IPS-18c (cell line): ENCODE results near the gene CCDC12.
"Not testable (repeated sequence)": the region's sequence is repeated elsewhere in the genome, so short reads cannot be mapped to it uniquely, and the experiment has no call there.

Experiments used
- H3K4me3 ChIP-seq: 2 replicates; pipeline ENCODE4 v1.7.0; 2013; ENCODE audit warnings: low read depth, mild to moderate bottlenecking, low read length, moderate library complexity; ENCODE audit not compliant: insufficient read depth
- H3K9me3 ChIP-seq: one replicate; pipeline ENCODE4 v1.6.1; 2013; ENCODE audit warnings: mild to moderate bottlenecking, low read length, moderate library complexity; ENCODE audit not compliant: control insufficient read depth, insufficient read depth

The CCDC12 gene

DNA sequence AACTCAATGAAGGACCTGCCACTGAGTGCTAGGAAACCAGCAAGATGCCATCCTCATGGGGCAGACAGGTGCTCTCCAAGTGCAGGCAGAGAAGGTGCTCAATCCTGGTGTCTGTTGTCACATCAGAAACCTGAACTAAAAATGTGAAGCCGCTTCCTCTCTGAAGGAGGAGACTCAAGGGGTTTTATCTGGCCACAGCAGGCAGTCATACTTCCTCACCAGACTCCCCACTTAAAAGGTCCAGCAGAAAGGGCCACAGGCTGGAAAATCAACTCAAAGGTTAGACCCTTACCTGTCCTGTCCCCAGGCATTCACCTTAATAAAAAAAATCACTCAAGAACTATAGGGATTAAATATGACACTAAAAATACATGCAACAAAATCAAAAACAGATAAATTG lies 4.8 kb downstream of the CCDC12 start:
- no peak overlapping the region for H3K4me3 ChIP-seq
- no peaks in the 10 kb centered on the region for H3K9me3 ChIP-seq

DNA sequence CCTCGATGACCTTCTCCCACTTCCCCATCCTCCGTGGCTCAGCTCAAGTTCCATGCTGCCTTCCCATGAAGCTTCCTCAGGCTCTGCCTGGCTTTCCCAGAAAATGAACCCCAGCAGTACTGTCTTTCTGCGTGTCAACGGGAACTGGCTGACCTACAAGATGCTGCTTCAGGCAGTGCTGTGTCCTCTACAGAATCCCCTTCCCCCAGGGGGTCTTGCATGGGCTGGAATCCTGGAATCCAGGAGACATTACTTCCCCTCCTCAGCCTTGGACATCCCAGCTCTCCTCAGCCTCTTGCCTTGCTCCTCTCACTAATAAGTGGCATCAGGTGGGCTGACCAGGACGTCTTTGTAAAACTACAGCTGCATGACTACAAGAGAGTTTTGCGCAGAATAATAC lies 5.4 kb downstream of the CCDC12 start:
- H3K9me3 ChIP-seq, result no peaks in the 10 kb centered on the region
- no peak overlapping the region for H3K4me3 ChIP-seq

- Histone ChIP-seq H3K4me3 (no peak overlapping the region), H3K9me3 (no peaks in the 10 kb centered on the region)
These were observed 6.0 kb downstream of the CCDC12 start for GRCh38 chr3:46970391-46971091.

GRCh38 chr3:46968783-46969428 lies 7.6 kb downstream of the CCDC12 start:
- no peaks in the 10 kb centered on the region for H3K9me3 ChIP-seq
- H3K4me3 ChIP-seq, result no peak overlapping the region

DNA sequence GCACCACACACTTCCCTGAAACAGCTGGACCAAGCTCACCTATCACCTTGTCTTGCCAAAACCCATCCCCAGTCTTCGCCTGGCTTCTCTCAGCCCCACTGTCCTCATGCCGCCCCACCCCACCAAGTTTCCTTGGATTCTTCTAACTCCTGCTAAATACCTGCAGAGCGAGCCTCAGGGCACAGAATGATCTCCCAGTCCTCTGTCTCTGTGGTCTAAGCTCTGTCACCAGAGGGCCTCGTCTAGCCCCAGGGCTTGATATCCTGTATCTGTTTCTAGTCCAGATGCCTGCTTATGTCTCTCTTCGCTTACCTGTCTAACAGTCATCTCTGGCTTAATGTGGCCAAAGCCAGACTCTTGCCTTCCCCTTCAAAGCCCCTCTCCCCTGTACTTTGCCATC lies 9.7 kb downstream of the CCDC12 start:
- Histone ChIP-seq H3K4me3 (no peak overlapping the region), H3K9me3 (no peaks in the 10 kb centered on the region)

- no peaks in the 10 kb centered on the region for H3K9me3 ChIP-seq
- no peak overlapping the region for H3K4me3 ChIP-seq
These were observed 11.4 kb downstream of the CCDC12 start for GRCh38 chr3:46965151-46965550.

GRCh38 chr3:46964038-46964590 lies 12.4 kb downstream of the CCDC12 start:
- H3K9me3 ChIP-seq, H3K4me3 ChIP-seq: not testable (repeated sequence)

DNA sequence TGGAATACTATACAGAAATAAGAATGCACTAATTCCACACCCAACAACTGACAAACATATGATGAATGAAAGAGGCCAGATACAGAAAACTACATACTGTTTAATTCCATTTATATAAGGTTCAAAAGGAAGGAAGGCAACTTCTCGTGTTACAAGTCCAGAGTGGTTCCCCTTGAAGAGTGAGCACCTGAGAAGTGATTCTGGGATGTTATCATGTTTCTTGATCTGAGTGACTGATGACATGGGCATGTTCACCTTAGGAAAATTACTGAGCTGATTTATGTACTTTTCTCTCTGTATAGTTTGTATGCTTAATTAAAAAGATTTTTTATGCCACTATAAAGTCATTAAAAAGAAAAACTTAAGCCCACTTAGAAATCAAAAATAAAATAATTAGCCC lies 13.6 kb downstream of the CCDC12 start:
- Histone ChIP-seq H3K9me3 (no peaks in the 10 kb centered on the region), H3K4me3 (no peak overlapping the region)

DNA sequence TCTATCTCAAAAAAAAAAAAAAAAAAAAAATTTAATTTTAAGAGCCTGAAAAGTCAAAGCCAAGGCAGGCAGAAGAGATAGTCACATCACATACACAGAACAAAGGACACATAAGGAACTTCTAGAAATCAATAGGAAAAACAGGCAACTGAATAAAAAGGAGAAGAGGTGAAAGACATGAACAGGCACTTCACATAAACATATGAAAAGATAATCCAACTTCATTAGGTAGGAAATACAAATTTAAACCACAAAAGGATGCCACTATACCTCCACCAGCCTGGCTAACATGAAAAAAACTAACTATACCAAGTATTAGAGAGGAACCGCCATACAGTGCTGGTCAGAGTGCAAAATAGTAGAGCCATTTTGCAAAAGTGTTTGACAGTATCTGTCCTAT lies 14.1 kb downstream of the CCDC12 start:
- H3K4me3 ChIP-seq, result no peak overlapping the region
- no peaks in the 10 kb centered on the region for H3K9me3 ChIP-seq

DNA sequence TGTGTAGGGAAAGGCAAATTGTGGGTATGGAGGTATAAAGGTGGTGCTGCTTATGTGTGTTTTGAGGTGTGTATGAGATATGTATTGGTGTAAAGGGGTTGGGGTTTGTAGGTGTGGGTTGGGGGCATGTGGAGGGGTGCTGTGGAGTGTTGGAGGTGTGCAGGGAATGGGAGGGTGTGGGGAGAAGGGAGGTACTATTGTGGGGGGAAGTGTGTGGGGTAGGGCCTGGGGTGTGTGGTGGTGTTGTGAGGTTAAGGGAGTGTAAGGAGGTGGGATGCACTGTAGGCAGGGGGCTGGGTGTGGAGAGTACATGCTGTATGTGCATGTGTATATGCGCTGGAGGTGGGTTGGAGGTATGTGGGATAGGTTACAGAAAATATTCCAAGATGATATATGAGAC lies 15.7 kb downstream of the CCDC12 start:
- no peak overlapping the region for H3K4me3 ChIP-seq

GRCh38 chr3:46960081-46960701 lies 16.4 kb downstream of the CCDC12 start:
- H3K9me3 ChIP-seq, result no peaks in the 10 kb centered on the region
- H3K4me3 ChIP-seq, result no peak overlapping the region

More for the DNA sequence above, 15.7 kb downstream of the CCDC12 start:
- no peaks in the 10 kb centered on the region for H3K9me3 ChIP-seq

GRCh38 chr3:46959161-46959511 lies 17.4 kb downstream of the CCDC12 start:
- Histone ChIP-seq H3K4me3 (no peak overlapping the region), H3K9me3 (no peaks in the 10 kb centered on the region)

GRCh38 chr3:46958467-46959160 lies 17.9 kb downstream of the CCDC12 start:
- no peaks in the 10 kb centered on the region for H3K9me3 ChIP-seq

GRCh38 chr3:46957092-46957820 lies 19.3 kb downstream of the CCDC12 start:
- no peaks in the 10 kb centered on the region for H3K9me3 ChIP-seq

More at GRCh38 chr3:46958467-46959160, 17.9 kb downstream of the CCDC12 start:
- H3K4me3 ChIP-seq, result no peak overlapping the region

GRCh38 chr3:46955801-46956259 lies 20.7 kb downstream of the CCDC12 start:
- Histone ChIP-seq H3K9me3 (no peaks in the 10 kb centered on the region), H3K4me3 (no peak overlapping the region)

More at GRCh38 chr3:46957092-46957820, 19.3 kb downstream of the CCDC12 start:
- no peak overlapping the region for H3K4me3 ChIP-seq

GRCh38 chr3:46955157-46955556 lies 21.4 kb downstream of the CCDC12 start:
- H3K9me3 ChIP-seq, result no peaks in the 10 kb centered on the region

GRCh38 chr3:46954178-46954577 lies 22.4 kb downstream of the CCDC12 start:
- H3K9me3 ChIP-seq, result no peaks in the 10 kb centered on the region

More at GRCh38 chr3:46955157-46955556, 21.4 kb downstream of the CCDC12 start:
- H3K4me3 ChIP-seq, result no peak overlapping the region

More at GRCh38 chr3:46954178-46954577, 22.4 kb downstream of the CCDC12 start:
- no peak overlapping the region; the same call in 1 of the 2 replicates for H3K4me3 ChIP-seq
